Measurements from ENCODE around the gene CYTH4.

The CYTH4 gene

DNA sequence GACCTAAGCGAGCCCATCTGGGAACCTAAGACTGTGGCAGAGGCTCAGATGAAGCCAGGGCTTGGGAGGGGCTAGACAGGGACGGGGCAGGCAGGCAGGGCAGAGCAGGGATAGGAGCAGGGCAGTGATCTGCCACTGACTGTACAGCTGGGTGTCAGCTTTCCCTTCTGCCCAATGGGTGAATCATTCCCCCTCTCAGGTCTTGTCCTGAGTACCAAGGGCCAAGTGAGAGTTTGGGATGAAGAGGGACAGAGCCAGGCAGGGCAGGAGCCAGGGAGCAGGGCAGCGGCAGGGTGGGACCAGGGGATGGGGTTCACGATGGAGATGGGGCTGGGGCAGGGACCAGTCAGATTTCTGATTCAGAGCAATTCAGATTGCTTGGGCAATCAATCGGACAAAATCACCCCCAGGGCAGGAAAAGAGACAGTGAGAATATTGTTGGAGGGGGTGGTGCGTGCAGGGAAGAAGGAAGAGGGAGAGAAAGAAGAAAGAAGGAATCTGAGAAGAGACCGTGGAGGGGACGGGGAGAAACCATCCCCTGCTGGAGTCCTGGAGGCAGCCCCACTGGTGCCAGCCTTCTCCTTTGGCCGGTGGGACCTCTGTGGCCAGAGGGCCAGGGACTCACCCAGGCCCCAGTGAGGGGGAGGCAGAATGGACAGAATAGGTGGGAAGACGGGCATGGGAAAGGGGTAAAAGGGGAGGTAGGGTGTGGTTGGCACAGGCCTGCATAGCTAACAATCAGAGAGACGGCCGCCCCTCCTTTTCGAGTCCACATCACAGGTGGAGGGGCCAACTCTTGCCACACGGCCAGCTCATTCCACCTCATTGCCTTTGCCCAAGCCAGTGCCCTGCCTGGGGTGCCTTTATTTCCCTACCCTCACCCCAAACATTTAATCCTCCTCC is 47.2 kb downstream of the CYTH4 start:
- DNase-seq (ENCODE audit: low read depth): no peak

DNA sequence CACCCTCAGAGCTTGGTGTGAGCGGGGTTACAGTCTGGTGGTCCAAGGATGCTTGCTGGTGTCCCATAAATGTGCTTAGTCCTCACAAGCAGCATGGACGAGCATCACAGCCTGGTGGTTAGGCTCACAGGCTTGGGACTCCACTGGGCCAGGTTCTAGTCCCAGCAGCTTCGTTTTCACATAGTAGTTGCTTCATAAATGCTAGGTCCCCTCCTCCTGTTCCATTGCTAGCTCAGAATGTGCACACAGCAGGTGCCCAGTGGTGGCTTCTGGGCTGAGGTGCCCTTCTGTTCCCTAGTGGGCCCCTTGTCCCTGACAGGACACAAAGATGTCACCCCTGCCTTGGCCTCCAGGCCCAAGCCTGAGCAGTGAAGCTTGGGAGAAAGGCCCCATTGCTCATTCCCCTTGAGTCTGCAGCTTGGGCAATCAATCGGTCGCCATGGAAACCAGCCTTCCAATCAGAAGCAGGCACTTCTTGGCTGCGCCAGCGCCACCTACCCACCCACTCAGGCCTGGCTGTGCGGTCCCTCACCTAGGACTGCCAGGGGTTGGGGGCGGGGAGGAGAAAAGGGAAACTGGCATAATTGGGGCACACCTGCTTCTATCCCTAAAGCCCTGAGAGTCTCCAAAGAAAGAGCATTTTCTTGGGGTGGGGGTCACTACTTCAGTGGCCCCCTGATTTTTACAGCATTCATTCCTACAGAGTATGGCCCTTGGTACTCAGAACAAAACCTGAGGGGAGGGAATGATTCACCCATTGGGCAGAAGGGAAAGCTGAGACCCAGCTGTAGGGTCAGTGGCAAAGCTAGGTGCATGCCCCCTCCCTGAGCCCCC is 48.1 kb downstream of the CYTH4 start:
- DNase-seq (ENCODE audit: low read depth): no peak

GRCh38 chr22:37331034-37331428 is 48.7 kb downstream of the CYTH4 start:
- no peak for DNase-seq (ENCODE audit: low read depth)

GRCh38 chr22:37331856-37332536 is 49.7 kb downstream of the CYTH4 start:
- DNase-seq (ENCODE audit: low read depth): no peak

DNA sequence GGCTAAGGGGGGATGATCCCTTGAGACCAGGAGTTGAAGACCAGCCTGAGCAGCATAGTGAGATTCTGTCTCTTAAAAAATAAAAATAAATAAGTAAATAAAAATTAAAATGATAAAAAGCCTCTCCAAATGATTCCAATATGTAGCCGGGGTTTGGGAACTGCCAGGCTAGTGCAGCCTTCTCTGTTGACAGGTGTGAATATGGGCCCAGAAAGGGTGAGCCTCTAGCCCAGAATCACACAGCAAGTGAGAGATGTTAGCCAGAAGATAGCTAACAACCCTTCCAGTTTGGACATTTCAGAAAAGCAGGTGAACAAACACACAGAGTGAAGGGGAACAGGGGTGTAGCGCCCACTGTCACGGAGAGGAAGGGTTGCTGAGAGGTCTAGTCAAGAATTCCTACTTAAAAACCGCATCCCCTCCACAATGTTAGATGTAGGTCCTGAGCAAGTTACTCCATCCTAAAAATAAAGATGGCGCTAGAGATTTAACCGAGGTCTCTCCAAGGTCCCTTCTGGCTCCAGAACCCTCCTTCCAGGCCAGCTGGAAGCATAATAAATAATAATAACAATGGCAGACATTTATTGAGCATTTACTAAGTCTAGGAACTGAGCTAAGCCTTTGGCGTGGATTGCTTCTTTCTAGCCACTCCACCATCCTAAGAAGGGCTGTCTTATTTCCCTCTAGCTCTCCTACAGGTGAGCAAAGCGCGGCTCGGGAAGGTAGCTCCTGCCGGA is 51.6 kb downstream of the CYTH4 start:
- no peak for DNase-seq (ENCODE audit: low read depth)

DNA sequence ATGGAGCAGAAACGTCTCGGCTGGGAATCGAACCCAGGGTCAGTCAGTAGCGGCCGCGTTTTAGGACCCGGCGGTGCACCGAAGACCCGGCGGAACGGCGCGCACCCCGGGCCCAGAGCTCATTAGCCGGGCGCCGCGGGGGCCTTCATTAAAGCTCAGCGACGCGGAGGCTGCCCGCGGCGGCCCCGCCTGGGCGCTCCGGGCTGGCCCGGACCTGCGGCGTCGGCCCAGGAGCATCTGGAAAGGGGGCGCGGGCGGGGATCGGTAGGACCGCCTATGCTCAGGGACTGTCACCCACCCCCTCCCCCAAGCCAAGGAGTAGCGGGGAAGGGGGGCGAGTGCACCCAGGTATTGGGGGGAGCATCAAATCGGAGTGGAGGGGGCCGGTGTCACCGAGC is 52.2 kb downstream of the CYTH4 start:
- no peak for DNase-seq (ENCODE audit: low read depth)

GRCh38 chr22:37334859-37335805 is 52.8 kb downstream of the CYTH4 start:
- no peak for DNase-seq (ENCODE audit: low read depth)

DNA sequence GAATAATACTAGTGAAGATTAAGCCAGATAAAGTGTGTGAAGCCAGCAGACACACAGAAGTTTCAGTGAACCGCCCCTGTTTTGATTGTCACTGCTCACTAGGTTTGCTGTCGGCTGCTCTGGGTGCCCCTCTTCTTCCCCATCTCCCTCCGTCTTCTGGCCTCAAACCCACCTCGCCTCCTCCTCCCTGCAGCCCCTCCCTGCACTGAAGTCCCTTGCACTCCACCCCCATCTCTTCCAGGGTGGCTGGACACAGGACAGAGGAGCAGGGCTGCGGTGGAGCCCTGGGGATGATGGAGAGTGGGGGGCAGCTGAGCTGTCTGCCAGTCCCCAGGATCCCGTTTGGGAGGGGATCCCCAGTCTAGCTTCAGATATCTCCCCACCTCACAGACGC is 53.5 kb downstream of the CYTH4 start:
- DNase-seq (ENCODE audit: low read depth): no peak

- no peak for DNase-seq (ENCODE audit: low read depth)
These were observed 54.3 kb downstream of the CYTH4 start for GRCh38 chr22:37336579-37336978.

DNA sequence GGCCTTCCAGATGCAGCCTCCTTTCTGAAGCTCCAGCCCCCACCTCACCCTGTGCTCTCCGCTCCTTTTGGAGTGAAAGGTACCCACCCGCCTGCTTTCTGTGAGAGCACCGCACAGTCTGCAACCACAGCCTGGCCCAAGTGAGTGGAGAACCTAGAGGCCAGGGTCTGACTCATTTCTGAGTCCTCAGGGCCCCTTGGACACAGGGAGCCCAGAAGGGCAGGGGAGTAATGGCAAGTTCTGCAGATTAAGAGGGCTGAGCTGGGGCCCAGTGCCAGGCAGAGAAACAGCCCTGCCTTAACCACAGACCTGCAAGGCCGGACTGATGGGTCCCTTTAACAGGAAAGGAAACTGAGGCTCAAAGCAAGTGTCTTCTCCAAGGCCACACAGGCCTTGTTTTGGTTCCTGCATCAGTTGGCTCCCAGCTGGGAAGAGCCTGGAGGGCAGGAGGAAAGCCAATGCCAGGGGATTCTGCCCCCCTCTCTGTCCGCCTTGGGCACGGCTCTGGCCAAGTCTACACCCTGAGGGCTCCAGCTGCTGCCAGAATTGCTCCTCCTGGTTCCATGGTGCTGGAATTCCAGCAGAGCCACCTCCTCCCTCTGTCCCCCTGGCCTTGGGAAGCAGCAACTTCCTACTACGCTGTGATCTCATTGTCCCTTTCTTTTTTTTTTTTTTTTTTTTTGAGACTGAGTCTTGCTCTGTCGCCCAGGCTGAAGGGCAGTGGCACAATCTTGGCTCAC is 55.1 kb downstream of the CYTH4 start:
- DNase-seq (ENCODE audit: low read depth): no peak

DNA sequence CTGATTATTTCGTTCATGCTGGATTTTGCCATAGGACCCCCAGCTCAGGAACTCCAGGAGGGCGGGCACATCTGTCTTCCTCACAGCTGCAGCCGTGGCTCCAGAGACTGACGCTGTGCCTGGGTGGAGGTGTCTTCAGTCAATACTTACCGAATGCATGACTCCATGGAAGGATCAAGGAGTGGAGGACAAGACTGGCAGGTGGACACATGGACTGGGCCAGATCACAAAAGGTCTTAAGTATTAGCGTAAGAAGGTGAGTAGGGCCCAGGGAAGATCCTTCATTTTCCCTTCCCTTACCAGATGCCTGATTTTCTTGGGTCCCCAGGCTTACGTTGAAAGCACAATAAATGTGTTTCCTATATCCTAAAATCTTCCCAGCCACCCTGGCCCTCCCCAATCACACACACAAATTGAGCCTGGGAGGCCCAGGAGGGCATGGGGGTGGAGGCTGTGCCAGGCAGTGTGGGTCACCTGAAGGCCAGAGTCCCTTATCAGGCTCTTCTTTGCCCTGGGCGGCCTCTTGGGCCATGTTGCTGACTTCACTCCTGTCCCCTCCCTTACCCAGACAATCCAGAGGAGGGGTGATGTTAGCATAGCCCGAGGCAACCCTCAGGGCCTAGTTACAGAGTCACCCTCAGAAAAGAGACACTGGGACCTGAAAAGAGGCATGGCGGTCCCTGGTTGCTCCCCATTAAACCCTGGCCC is 56.4 kb downstream of the CYTH4 start:
- DNase-seq (ENCODE audit: low read depth): no peak

DNA sequence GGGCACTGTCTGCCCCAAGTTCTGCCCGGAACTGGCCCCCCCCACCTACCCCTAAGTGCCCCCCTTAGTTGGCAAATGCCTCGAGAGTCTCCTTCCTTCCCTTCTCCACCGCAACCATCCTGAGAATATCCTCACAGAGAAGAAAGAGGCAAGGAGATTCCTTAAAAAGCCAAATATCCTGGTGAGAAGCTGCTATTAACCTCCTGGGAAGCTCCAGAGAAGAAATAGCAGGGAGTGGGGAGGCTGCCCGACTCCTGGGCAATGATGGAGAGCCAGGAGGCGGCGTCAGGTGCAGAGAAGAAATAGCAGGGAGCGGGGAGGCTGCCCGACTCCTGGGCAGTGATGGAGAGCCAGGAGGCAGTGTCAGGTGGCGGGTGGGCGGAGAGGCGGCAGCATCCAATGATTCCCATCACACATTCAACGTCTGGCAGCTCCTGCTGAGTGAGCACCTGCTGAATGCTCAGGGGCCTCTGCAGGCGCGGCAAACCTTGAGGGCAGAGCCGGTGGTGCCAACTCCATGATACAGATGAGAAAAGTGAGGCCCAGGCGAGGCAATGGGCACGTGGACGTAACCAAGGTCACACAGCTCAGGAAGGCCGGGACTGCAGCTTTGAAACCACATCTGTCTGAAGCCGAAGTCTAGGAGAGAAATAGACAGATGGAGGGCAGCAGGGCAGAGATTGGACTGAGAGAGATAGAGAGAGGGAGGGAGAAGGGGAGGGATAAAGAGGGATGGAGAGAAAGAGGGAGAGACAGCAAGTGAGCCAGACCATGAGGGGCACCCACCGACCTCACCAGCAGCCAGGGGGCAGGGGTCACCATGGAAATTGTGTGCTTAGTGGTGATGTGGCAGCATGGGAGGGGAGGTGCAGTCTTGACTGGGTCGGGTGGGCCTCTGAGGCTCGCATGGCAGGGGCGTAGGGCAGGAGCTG is 58.3 kb downstream of the CYTH4 start:
- DNase-seq (ENCODE audit: low read depth): no peak

DNA sequence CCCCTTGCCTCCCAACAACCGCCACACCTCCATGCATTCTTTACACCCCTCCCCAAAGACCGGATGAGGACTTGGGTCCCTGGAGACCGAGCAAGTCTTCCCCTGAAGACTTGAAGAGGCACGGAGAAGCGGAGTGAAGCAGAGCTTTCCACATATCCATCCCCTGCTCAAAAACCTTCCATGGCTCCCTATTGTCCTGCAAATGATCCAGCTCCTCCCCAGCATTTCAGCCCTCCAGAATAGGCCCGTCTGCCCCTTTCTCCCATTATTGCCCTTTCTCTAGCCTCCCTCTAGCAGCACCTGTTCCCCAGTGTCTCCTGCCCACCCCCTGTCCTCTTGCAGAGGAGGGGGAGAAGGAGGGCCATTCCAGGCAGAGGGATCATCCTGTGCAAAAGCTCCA is 59.8 kb downstream of the CYTH4 start:
- DNase-seq (ENCODE audit: low read depth): no peak

- DNase-seq (ENCODE audit: low read depth): no peak
These were observed 61.0 kb downstream of the CYTH4 start for GRCh38 chr22:37343348-37343747.

GRCh38 chr22:37343863-37344734 is 61.8 kb downstream of the CYTH4 start:
- no peak for DNase-seq (ENCODE audit: low read depth)

DNA sequence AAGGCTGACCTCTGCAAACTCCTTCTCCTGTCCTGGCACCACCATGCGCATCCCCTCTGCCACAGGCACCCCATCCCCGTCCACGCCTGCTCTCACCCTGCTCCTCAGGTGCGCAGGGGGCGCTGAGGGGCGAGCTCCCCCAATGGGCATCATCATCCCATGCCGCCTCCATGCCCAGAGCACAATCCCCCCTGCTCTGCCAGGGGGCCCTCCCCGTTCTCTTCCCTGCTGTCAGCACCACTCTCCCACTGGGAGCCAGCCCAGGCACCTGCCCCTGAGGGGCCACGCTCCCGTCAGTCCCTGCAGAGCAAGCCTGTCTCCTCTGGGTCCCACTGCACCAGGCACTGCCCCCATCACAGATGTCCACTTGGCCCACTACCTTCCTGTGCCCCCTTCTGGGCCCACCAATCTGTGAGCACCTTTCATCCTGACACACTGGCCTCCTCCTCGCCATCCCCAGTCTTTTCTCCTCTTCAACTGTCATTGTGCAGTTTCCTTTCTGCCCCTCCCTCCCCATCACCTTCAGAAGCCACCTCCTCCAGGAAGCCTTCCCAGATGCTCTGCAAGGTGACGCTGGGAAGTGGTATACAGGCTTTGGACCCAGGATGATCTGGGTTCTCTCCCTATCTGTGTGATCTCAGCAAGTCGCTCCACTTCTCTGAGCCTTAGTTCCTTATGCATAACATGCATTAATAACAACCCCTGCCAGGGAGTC is 62.6 kb downstream of the CYTH4 start:
- DNase-seq (ENCODE audit: low read depth): no peak

Measured in HS-5 (cell line).